DND-41 (cell line): ENCODE measurements around the gene SLC51A.
"Not testable (repeated sequence)": the region's sequence is repeated elsewhere in the genome, so short reads cannot be mapped to it uniquely, and the experiment has no call there.

Source experiments
- ATAC-seq: fragments of 200-7000 bp; cut with Tn5 transposase; 3 replicates; pipeline ENCODE4 v1.9.1; 2021; ENCODE audit warnings: low read depth; ENCODE audit not compliant: insufficient read depth
- DNase-seq: peaks from one replicate; pipeline ENCODE4 v3.0.0-alpha.2; 2020
- H2AFZ ChIP-seq: 2 replicates; pipeline ENCODE4 v1.6.0; 2012; ENCODE audit warnings: low read depth, low read length
- H3K27ac ChIP-seq: 2 replicates; pipeline ENCODE4 v1.5.1; 2012; ENCODE audit warnings: low read length, inconsistent platforms
- H3K27me3 ChIP-seq: fragments of 200-600 bp; sonication (generic); 2 replicates; pipeline ENCODE4 v1.6.0; 2012; ENCODE audit warnings: low read length, mild to moderate bottlenecking, inconsistent platforms; ENCODE audit not compliant: insufficient read depth, poor library complexity
- H3K36me3 ChIP-seq: 2 replicates; pipeline ENCODE4 v1.5.1; 2012; ENCODE audit warnings: low read length, inconsistent platforms; ENCODE audit not compliant: insufficient read depth
- H3K4me1 ChIP-seq: 2 replicates; pipeline ENCODE4 v1.5.1; 2012; ENCODE audit warnings: mild to moderate bottlenecking, low read length; ENCODE audit not compliant: insufficient read depth
- H3K4me2 ChIP-seq: 2 replicates; pipeline ENCODE4 v1.6.0; 2012; ENCODE audit warnings: mild to moderate bottlenecking, moderate library complexity, low read length, inconsistent platforms; ENCODE audit not compliant: insufficient read depth
- H3K4me3 ChIP-seq, 2 experiments: fragments of 200-600 bp in 1 of 2; shearing (Covaris generic) in 1 of 2; 2 replicates each; pipeline ENCODE4 v1.5.1; 2012 to 2016; ENCODE audit warnings: inconsistent platforms in 2 of 2, low read length in 2 of 2, mild to moderate bottlenecking in 2 of 2, low read depth in 1 of 2, moderate library complexity in 1 of 2
- H3K79me2 ChIP-seq: 2 replicates; pipeline ENCODE4 v1.6.0; 2012; ENCODE audit warnings: low read length, inconsistent platforms; ENCODE audit not compliant: insufficient read depth
- H3K9ac ChIP-seq: 2 replicates; pipeline ENCODE4 v1.6.0; 2012; ENCODE audit warnings: low read depth, mild to moderate bottlenecking, inconsistent platforms, low read length, moderate library complexity
- H3K9me3 ChIP-seq: 2 replicates; pipeline ENCODE4 v1.5.1; 2012; ENCODE audit warnings: low read length, moderate library complexity, mild to moderate bottlenecking, inconsistent platforms; ENCODE audit not compliant: insufficient read depth, severe bottlenecking
- H4K20me1 ChIP-seq: 2 replicates; pipeline ENCODE4 v1.6.0; 2012; ENCODE audit warnings: low read length; ENCODE audit not compliant: insufficient read depth
- CTCF ChIP-seq: IDR thresholded peaks from 2 replicates; pipeline ENCODE4 v1.5.1; 2012; ENCODE audit warnings: borderline replicate concordance, low read length, moderate library complexity, mild to moderate bottlenecking; ENCODE audit not compliant: poor library complexity, severe bottlenecking; ENCODE audit errors: extremely low read depth
- EZH2 ChIP-seq: IDR thresholded peaks from 3 replicates; pipeline ENCODE4 v1.6.1; 2012; ENCODE audit warnings: borderline replicate concordance, low read depth, mild to moderate bottlenecking, moderate library complexity, low read length, inconsistent platforms; ENCODE audit not compliant: severe bottlenecking

The SLC51A gene

GRCh38 chr3:196169836-196170240 is 46.5 kb upstream of the SLC51A start:
- H3K4me2 ChIP-seq = no peak overlapping the region
- ATAC-seq (peak; percentile 42; the same call in 1 of the 3 replicates), DNase-seq (no peak)

GRCh38 chr3:196170296-196170695 is 46.0 kb upstream of the SLC51A start:
- not testable (repeated sequence) for H3K4me3 ChIP-seq, H2AFZ ChIP-seq, H3K27ac ChIP-seq, DNase-seq, H3K4me2 ChIP-seq, H4K20me1 ChIP-seq, ATAC-seq, H3K9me3 ChIP-seq, H3K36me3 ChIP-seq, H3K9ac ChIP-seq, H3K4me1 ChIP-seq, H3K79me2 ChIP-seq, H3K27me3 ChIP-seq

More at GRCh38 chr3:196169836-196170240, 46.5 kb upstream of the SLC51A start:
- TF ChIP-seq CTCF = no peak
- no peak for TF ChIP-seq EZH2
- H3K9me3 ChIP-seq = no peaks in the 10 kb centered on the region
- no peaks in the 10 kb centered on the region for H3K79me2 ChIP-seq
- H3K9ac ChIP-seq = no peak overlapping the region
- no peak overlapping the region for H3K4me3 ChIP-seq
- H3K36me3 ChIP-seq = no peaks in the 10 kb centered on the region
- no peak overlapping the region for H2AFZ ChIP-seq
- H3K27ac ChIP-seq = peak overlapping the region; percentile 21; the same call in 1 of the 2 replicates
- H4K20me1 ChIP-seq = no peaks in the 10 kb centered on the region; the same call in 1 of the 2 replicates
- peaks cover 5% of the 10 kb centered on the region for H3K4me1 ChIP-seq
- no peaks in the 10 kb centered on the region for H3K27me3 ChIP-seq

DNA sequence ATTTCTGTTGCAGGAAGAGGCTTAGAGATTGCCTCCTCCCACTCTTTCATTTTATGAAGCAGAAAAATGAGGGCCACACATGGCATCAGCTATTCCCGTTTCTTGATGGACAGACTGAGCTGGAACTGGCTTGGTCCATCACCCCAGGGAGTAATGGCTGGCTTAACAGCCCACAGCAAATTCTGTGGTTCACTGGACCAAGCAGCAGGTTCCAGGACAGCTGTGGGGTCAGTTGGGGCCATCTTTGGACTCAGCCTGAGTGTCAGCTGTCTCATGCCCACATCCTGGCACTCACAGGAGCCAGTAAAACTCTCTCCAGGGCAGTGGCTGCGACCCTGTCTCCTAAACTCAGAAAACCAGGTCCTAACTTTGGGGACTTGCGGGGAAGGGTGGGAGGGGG is 41.7 kb upstream of the SLC51A start:
- TF ChIP-seq CTCF (no peak), EZH2 (no peak)
- H3K27me3 ChIP-seq = no peaks in the 10 kb centered on the region
- H4K20me1 ChIP-seq = no peaks in the 10 kb centered on the region
- H3K79me2 ChIP-seq = no peaks in the 10 kb centered on the region
- H3K9ac ChIP-seq = no peak overlapping the region
- H3K4me1 ChIP-seq = peaks cover 16% of the 10 kb centered on the region
- H3K27ac ChIP-seq = no peak overlapping the region
- H3K9me3 ChIP-seq = no peaks in the 10 kb centered on the region
- no peak overlapping the region for H3K4me2 ChIP-seq
- no peak overlapping the region for H2AFZ ChIP-seq
- DNase-seq = no peak
- H3K36me3 ChIP-seq = no peaks in the 10 kb centered on the region
- H3K4me3 ChIP-seq = no peak overlapping the region
- ATAC-seq = no peak

- Histone ChIP-seq H3K36me3 (no peaks in the 10 kb centered on the region), H3K9me3 (no peaks in the 10 kb centered on the region), H3K9ac (no peak overlapping the region), H3K79me2 (no peaks in the 10 kb centered on the region), H2AFZ (no peak overlapping the region), H3K27ac (no peak overlapping the region), H3K4me2 (no peak overlapping the region), H3K27me3 (no peaks in the 10 kb centered on the region), H4K20me1 (no peaks in the 10 kb centered on the region), H3K4me1 (peaks cover 21% of the 10 kb centered on the region), H3K4me3 (no peak overlapping the region)
- no peak for DNase-seq
- ATAC-seq = no peak
- TF ChIP-seq EZH2 = no peak
- TF ChIP-seq CTCF = no peak
These were observed 41.2 kb upstream of the SLC51A start for GRCh38 chr3:196175116-196175625.
